ENCODE results near the gene CBY1. TPM values are rescaled to one million over a fixed set of nuclear protein-coding genes. Genes with fewer than 3 reads are reported as not detected.
A peak's percentile ranks its signal among the peaks of the same experiment; 100 is the strongest.

Gene CBY1
- total RNA-seq, 4 donors from 2014 or later = 16.6 to 26.6 (median 22.1) TPM

DNA sequence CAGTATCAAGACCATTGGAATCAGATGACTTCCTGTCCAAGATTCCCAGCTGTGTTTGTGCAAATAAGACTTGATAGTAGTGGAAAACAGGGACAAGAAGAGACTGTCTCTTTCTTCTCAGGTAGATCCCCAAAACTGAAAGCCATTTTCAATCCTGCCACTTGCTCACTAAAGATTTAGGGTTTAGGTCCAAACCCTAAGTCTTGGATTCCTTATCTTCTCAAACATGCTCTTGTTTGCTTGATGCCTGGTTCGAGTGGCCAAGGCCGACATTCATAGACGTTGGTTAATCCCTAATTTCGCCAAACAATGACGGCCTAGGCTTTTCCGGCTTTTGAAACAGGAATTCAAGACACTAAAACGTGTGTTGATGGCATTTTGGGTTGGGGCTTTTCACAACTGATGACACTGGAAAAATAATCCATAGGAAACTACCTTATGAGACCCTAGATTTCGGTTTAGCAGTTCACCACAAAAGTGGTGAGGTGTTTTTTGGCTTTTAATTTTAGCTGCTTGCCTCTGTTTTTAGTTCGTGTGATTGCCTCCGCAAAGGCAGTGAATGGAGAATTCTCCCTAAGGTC is 48.3 kb downstream of the CBY1 start:
- DNase-seq (ENCODE audit: low spot score in 2 of 2) = no peak
- intact Hi-C loops (cut with DNase I; ENCODE audit: low total_unique reads) = no loop called here
- no peak overlapping the region for H3K4me3 ChIP-seq (ENCODE audit: low read depth, poor library complexity, severe bottlenecking)
- 6 to 13% methylated on average over 10 of the region's 10 CpGs for WGBS, 2 donors
- no peak for TF ChIP-seq POLR2A (IDR thresholded peaks at IDR 0.05)
- TF ChIP-seq, protein P1, sequence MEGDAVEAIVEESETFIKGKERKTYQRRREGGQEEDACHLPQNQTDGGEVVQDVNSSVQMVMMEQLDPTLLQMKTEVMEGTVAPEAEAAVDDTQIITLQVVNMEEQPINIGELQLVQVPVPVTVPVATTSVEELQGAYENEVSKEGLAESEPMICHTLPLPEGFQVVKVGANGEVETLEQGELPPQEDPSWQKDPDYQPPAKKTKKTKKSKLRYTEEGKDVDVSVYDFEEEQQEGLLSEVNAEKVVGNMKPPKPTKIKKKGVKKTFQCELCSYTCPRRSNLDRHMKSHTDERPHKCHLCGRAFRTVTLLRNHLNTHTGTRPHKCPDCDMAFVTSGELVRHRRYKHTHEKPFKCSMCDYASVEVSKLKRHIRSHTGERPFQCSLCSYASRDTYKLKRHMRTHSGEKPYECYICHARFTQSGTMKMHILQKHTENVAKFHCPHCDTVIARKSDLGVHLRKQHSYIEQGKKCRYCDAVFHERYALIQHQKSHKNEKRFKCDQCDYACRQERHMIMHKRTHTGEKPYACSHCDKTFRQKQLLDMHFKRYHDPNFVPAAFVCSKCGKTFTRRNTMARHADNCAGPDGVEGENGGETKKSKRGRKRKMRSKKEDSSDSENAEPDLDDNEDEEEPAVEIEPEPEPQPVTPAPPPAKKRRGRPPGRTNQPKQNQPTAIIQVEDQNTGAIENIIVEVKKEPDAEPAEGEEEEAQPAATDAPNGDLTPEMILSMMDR (IDR thresholded peaks at IDR 0.05) = no peak

DNA sequence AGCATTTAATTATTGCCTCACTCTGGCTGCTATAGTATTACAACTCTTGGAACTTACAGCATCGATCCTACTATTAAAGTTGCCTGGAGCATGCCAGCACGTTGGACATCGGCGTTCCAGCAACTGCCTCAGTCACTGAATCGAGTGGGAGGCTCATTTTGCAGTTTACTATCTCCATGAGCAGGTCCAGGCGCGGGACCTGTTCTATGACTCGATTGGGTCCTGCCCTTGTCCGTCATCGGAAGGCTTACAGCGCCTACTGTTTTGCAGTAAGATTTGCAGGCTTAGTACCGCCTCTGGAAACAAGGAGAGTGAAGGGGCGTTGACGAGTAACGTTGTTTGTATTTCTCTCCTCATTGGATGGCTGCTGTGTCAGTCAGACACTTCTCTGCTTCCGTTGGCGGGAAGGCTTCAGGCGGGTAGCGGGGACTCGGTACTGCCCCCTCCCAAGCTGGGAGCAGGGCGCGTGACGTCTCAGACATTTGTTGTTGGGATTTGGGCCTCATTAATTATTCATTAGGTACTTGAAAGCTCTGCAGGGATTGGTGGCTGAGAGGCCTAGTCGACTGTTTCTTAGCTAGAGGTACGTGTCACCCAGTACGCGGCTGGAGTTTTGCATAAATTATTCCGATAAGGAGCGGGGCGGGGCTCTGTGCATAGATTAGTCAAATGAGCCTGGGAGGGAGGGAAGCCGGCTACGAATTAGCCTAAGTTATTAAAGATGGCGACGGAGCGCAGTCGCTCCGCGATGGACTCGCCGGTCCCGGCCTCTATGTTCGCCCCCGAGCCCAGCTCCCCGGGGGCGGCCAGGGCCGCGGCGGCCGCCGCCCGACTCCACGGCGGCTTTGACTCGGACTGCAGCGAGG is 49.0 kb downstream of the CBY1 start, which contains the start of gene GTPBP1:
TSS of gene GTPBP1 (plus strand) at position 710 of the 866 bp plus-strand sequence. CDS start at position 722, 12 bp downstream.
- DNase-seq (ENCODE audit: low spot score in 2 of 2) = peak; percentile 99 to 100
- intact Hi-C loops (cut with DNase I; ENCODE audit: low total_unique reads) = no loop called here
- peak within 1 kb of the TSS; percentile 85 for H3K4me3 ChIP-seq (ENCODE audit: low read depth, poor library complexity, severe bottlenecking)
- TF ChIP-seq POLR2A (IDR thresholded peaks at IDR 0.05) = peak in 1 of 2 donors; percentile 41
- TF ChIP-seq, protein P1 (IDR thresholded peaks at IDR 0.05) = no peak
- 0 to 1% methylated on average over 46 to 54 of the region's 55 CpGs for WGBS, 2 donors

DNA sequence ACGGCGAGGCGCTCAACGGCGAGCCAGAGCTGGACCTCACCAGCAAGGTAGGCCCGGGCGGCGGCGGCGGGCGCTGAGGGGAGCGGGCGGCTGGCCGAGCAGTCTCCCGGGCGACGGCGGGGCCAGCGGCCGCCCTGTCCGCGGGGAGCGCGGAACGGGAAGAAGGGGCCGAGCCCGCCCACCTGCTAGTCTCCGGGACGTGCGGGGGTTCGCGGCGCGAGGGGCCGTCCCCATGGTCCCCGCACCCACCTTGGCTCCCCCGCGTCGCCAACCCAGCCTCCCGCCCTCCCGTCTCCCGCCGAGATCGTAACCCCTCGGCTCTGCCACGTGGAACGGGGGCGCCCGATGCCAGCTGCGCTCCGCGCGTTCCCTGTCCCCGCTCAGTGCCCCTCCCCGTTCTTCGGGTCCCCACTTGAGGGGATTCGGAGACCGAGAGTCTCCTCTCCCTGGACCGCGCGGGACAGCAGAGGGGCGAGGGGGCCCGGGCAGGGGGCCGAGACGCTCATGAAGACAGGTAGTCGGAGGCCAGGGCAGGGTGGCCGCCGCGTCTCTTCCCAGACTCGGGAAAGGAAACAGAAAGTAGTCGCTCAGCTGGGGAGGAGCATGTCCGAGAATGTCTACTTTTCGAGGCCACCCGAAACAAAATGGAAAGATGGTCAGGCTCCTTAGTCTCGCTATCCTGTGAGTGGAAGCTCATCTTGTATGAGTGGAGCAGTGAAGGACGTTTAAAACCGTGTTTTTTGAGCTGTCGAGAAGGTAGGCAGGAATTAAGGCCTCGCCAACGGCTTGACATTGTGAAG is 49.9 kb downstream of the CBY1 start:
- H3K4me3 ChIP-seq (ENCODE audit: low read depth, poor library complexity, severe bottlenecking) = peak overlapping the region; percentile 85
- DNase-seq (ENCODE audit: low spot score in 2 of 2) = peak; percentile 32 to 91
- 0% methylated on average over 23 to 43 of the region's 80 CpGs for WGBS, 2 donors
- intact Hi-C loops (cut with DNase I; ENCODE audit: low total_unique reads) = no loop called here
- TF ChIP-seq, protein P1 (IDR thresholded peaks at IDR 0.05) = no peak
- TF ChIP-seq POLR2A (IDR thresholded peaks at IDR 0.05) = no peak

DNA sequence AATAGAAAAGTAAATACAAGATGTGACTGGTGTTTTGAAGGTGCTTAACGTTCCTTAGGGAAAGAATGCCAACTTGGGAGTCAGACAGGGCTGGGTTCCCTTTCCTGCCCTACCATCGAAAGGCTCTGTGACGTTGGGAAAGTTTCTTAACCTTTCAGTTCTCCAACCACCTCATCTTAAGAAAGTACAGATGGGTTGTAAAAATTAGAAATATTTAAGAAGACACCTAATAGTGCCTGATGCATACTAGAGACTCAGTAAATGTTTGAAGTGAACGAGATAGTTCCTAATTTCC is 50.4 kb downstream of the CBY1 start:
- peak overlapping the region; percentile 85 for H3K4me3 ChIP-seq (ENCODE audit: low read depth, poor library complexity, severe bottlenecking)
- DNase-seq (ENCODE audit: low spot score in 2 of 2) = no peak
- intact Hi-C loops (cut with DNase I; ENCODE audit: low total_unique reads) = no loop called here
- no peak for TF ChIP-seq POLR2A (IDR thresholded peaks at IDR 0.05)
- TF ChIP-seq, protein P1 (IDR thresholded peaks at IDR 0.05) = no peak
- 2% methylated on average over 4 of the region's 4 CpGs for WGBS, 2 donors

DNA sequence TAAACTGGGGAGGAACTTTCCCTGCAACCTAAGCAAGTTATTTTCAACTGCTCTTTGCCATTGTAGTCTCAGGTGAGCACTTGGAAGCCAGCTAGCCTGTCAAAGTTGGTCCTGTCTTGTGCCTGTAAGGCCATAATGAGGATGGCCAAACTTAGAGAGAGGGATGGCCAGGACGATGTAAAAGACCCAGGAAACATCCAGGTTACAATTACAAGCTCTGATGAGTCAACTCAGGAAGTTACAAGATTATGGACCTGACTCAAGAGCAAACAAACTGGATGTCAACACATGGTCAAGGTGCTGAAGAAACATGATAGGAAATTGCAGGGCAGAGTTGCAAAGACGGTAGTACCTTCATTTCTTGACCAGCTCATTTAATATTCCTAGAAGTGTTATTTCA is 50.9 kb downstream of the CBY1 start:
- no peak overlapping the region for H3K4me3 ChIP-seq (ENCODE audit: low read depth, poor library complexity, severe bottlenecking)
- TF ChIP-seq, protein P1 (IDR thresholded peaks at IDR 0.05) = no peak
- TF ChIP-seq POLR2A (IDR thresholded peaks at IDR 0.05) = no peak
- no peak for DNase-seq (ENCODE audit: low spot score in 2 of 2)
- 24 to 40% methylated on average over 2 of the region's 2 CpGs for WGBS, 2 donors
- intact Hi-C loops (cut with DNase I; ENCODE audit: low total_unique reads) = no loop called here
